ENCODE data around the gene PLCH1. TPM values are rescaled to one million over a fixed set of nuclear protein-coding genes. Genes with fewer than 3 reads are reported as not detected.
A peak's percentile ranks its signal among the peaks of the same experiment; 100 is the strongest.

The PLCH1 gene
- total RNA-seq, 4 donors from 2014 or later: 1.4 to 7.0 (median 2.0) TPM

DNA sequence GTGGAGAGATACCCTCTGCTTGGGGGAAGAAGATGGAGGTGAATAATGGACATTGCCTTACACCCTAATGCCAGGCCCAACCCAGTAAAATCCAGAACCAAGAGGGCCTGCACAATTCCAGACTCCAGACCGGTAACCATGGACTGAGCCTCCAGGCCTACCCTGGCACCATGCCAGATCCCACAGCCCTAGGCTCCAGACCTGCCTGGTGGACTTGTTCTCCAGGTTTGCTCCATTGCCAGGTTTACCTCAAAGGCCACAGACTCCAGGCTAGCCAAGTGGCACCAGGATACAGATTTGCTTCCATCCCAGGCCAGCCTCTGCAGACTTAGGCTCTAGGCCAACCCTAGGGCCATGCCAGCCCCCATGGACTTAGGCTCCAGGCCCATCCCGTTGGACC is 14.0 kb downstream of the PLCH1 start:
- H3K4me1 ChIP-seq: no peaks in the 10 kb centered on the region
- no peaks in the 10 kb centered on the region for H3K36me3 ChIP-seq
- H3K27ac ChIP-seq: no peak overlapping the region
- H3K9me3 ChIP-seq: no peaks in the 10 kb centered on the region
- H3K4me3 ChIP-seq: no peak overlapping the region
- no peak for DNase-seq (ENCODE audit: low spot score in 2 of 2)
- WGBS, 2 donors: 94 to 96% methylated on average over 2 of the region's 2 CpGs
- TF ChIP-seq, protein P1, sequence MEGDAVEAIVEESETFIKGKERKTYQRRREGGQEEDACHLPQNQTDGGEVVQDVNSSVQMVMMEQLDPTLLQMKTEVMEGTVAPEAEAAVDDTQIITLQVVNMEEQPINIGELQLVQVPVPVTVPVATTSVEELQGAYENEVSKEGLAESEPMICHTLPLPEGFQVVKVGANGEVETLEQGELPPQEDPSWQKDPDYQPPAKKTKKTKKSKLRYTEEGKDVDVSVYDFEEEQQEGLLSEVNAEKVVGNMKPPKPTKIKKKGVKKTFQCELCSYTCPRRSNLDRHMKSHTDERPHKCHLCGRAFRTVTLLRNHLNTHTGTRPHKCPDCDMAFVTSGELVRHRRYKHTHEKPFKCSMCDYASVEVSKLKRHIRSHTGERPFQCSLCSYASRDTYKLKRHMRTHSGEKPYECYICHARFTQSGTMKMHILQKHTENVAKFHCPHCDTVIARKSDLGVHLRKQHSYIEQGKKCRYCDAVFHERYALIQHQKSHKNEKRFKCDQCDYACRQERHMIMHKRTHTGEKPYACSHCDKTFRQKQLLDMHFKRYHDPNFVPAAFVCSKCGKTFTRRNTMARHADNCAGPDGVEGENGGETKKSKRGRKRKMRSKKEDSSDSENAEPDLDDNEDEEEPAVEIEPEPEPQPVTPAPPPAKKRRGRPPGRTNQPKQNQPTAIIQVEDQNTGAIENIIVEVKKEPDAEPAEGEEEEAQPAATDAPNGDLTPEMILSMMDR (IDR thresholded peaks at IDR 0.05): no peak
- TF ChIP-seq EP300 (IDR thresholded peaks at IDR 0.05) (no peak), POLR2A (IDR thresholded peaks at IDR 0.05) (no peak)
- H3K27me3 ChIP-seq: no peaks in the 10 kb centered on the region

DNA sequence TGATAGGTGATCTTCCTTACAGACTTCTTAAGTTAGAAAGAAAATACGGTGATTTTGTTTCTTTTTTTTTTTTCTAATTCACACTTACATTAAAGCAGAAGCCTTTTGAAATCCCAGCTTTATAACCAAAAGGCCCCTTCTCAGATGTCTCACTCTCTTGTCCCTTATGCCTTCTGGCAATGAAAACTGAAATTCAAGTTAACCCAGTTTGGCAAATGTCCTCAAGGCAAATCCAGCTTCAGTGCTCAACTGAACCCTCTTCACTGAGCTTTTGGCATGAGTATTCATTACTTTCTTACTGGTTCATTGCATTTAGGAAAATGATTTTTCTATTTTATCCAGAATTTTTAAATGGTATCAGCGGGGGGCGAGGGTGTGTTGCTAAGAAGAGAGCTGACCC is 17.0 kb downstream of the PLCH1 start:
- WGBS, 2 donors: 93 to 95% methylated on average over 3 of the region's 3 CpGs
- no peaks in the 10 kb centered on the region for H3K27me3 ChIP-seq
- H3K4me1 ChIP-seq: no peaks in the 10 kb centered on the region
- TF ChIP-seq EP300 (IDR thresholded peaks at IDR 0.05) (no peak), POLR2A (IDR thresholded peaks at IDR 0.05) (no peak)
- TF ChIP-seq, protein P1 (IDR thresholded peaks at IDR 0.05): no peak
- H3K27ac ChIP-seq: no peak overlapping the region
- no peak for DNase-seq (ENCODE audit: low spot score in 2 of 2)
- no peak overlapping the region for H3K4me3 ChIP-seq
- H3K36me3 ChIP-seq: no peaks in the 10 kb centered on the region
- H3K9me3 ChIP-seq: no peaks in the 10 kb centered on the region

DNA sequence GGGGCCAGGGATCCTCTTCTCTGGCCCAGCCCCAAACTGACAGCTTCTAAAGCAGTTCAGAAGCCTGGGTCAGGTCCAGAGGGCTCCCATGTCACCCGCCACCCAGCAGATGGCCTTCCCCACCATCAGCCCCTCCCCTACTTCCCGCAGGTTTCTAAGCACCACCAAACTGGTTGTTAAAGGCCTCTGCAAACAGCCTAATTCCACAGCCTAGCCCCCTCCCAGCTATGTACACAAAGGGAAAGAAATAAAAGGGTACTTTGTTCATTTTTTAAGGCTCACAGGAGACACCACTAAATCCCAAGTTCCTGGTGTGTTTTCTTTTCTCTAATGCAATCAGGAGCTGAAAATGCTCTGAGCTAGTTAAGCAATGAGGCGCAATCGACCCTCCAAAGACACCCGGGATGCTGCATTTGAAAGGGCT is 30.6 kb downstream of the PLCH1 start:
- Histone ChIP-seq H3K4me3 (no peak overlapping the region), H3K36me3 (no peaks in the 10 kb centered on the region), H3K9me3 (peaks cover 0 to 19% (median 6%) of the 10 kb centered on the region in 4 donors), H3K4me1 (no peaks in the 10 kb centered on the region), H3K27ac (no peak overlapping the region), H3K27me3 (no peaks in the 10 kb centered on the region)
- TF ChIP-seq, protein P1 (IDR thresholded peaks at IDR 0.05): no peak
- TF ChIP-seq EP300 (IDR thresholded peaks at IDR 0.05) (no peak), POLR2A (IDR thresholded peaks at IDR 0.05) (no peak)
- DNase-seq (ENCODE audit: low spot score in 2 of 2): no peak
- 29 to 35% methylated on average over 5 of the region's 5 CpGs for WGBS, 2 donors

DNA sequence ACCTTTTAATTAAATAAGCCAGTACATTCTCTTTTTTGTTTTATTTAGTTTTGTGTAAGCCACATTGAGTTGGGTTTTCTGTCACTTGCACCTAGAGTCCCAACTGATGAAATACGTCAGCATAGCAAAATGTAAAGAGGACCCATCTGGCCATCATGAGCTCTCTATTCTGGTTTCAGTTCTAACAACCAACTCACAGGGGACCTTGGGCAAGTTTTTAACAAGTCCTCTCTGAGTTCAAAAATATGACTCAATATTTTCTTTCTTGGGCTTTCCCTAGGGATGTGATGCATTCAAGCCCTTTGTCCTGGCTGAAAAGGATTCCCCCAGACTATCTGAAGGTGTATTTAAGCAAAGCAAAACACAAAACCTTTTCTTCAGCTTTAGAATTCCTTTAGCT is 32.9 kb downstream of the PLCH1 start:
- Histone ChIP-seq H3K27me3 (no peaks in the 10 kb centered on the region), H3K27ac (no peak overlapping the region), H3K4me1 (no peaks in the 10 kb centered on the region), H3K36me3 (no peaks in the 10 kb centered on the region), H3K9me3 (peaks cover 0 to 3% (median 0%) of the 10 kb centered on the region in 4 donors), H3K4me3 (no peak overlapping the region)
- DNase-seq (ENCODE audit: low spot score in 2 of 2): no peak
- TF ChIP-seq, protein P1 (IDR thresholded peaks at IDR 0.05): no peak
- TF ChIP-seq POLR2A (IDR thresholded peaks at IDR 0.05): no peak
- TF ChIP-seq EP300 (IDR thresholded peaks at IDR 0.05): no peak
- 79 to 88% methylated on average over 1 of the region's 1 CpG for WGBS, 2 donors

DNA sequence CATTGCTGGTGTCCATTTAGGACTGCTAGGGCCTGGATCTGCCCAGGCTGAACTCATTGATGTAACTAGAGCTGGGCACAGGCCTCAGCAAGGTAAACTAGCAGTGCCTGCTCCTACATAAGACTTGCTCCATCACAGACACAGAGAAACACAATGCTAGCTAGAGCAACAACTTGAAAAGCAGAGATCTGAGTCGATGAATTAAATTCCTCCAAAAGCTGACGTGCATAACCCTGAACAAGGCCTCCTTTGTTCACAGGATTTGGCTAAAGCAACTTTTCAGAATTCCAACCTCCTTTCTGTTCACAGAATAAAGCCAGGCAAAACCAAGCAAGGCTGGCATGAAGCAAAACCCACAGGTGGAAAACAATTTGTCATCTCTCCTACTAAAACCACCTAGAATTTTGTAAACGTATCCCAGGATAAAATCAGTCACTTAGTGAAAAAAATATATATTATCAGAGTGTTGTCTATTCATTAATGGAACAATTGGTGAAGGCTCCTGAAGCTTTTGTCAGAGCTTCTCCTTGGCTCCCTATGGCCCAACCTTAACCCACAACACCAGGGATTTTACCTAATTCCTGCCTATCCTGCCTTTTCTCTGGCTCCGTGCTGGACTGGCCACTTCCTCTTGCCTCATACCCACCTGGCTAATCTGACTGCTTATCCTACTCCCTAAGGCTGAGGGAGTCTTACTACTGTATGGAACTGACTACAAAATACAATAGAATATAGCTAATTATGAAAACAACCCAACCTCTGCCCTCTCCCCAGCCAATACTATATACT is 39.9 kb downstream of the PLCH1 start:
- TF ChIP-seq, protein P1 (IDR thresholded peaks at IDR 0.05): no peak
- TF ChIP-seq POLR2A (IDR thresholded peaks at IDR 0.05) (peak; percentile 20 to 31), EP300 (IDR thresholded peaks at IDR 0.05) (peak; percentile 36 to 80)
- DNase-seq (ENCODE audit: low spot score in 2 of 2): no peak
- H3K9me3 ChIP-seq: no peaks in the 10 kb centered on the region
- H3K36me3 ChIP-seq: no peaks in the 10 kb centered on the region
- no peak overlapping the region for H3K4me3 ChIP-seq
- no peaks in the 10 kb centered on the region for H3K27me3 ChIP-seq
- peaks cover 0 to 24% (median 0%) of the 10 kb centered on the region in 4 donors for H3K4me1 ChIP-seq
- 30 to 40% methylated on average over 4 of the region's 4 CpGs for WGBS, 2 donors
- peak overlapping the region; percentile 54 to 90 (median 76) for H3K27ac ChIP-seq

Data from tibial nerve (tissue), 4 donors.